Neutrophil (primary cell): ENCODE data around the gene FGF7.

ENCODE experiments used
- H3K27ac ChIP-seq: fragments of 200-600 bp; sonication (generic); 2 replicates; pipeline ENCODE4 v1.5.1; 2016; ENCODE audit warnings: mild to moderate bottlenecking, moderate library complexity
- H3K27me3 ChIP-seq: fragments of 200-600 bp; sonication (generic); 2 replicates; pipeline ENCODE4 v1.6.0; 2016; ENCODE audit warnings: mild to moderate bottlenecking
- H3K36me3 ChIP-seq: fragments of 200-600 bp; sonication (generic); 2 replicates; pipeline ENCODE4 v1.5.1; 2017
- H3K4me1 ChIP-seq, 2 experiments: fragments of 200-600 bp in 1 of 2; sonication (generic) in 1 of 2; 1 replicate in 1 of 2; 2 replicates in 1 of 2; pipeline versions ENCODE4 v1.5.1 to v1.6.1; 2013 to 2016; ENCODE audit warnings: low read depth in 1 of 2, low read length in 1 of 2, mild to moderate bottlenecking in 1 of 2, moderate library complexity in 1 of 2; ENCODE audit not compliant: control insufficient read depth in 1 of 2, insufficient read depth in 1 of 2
- H3K4me3 ChIP-seq, 2 experiments: fragments of 200-600 bp in 1 of 2; sonication (generic) in 1 of 2; 1 replicate in 1 of 2; 2 replicates in 1 of 2; pipeline ENCODE4 v1.5.1; 2013 to 2016; ENCODE audit warnings: low read depth in 1 of 2, low read length in 1 of 2, mild to moderate bottlenecking in 1 of 2, moderate library complexity in 1 of 2
- H3K9me3 ChIP-seq: fragments of 200-600 bp; sonication (generic); 2 replicates; pipeline ENCODE4 v1.5.1; 2016
- CTCF ChIP-seq: fragments of 200-600 bp; sonication (generic); IDR thresholded peaks from 2 replicates; pipeline ENCODE4 v1.5.1; 2016; ENCODE audit warnings: antibody characterized with exemption

Gene FGF7

GRCh38 chr15:49438962-49439631 is 16.1 kb downstream of the FGF7 start:
- no peak for TF ChIP-seq CTCF
- H3K27me3 ChIP-seq: no peaks in the 10 kb centered on the region
- H3K9me3 ChIP-seq: no peaks in the 10 kb centered on the region
- no peaks in the 10 kb centered on the region for H3K36me3 ChIP-seq
- H3K27ac ChIP-seq: peak overlapping the region; percentile 30
- H3K4me1 ChIP-seq: peaks cover 9 to 11% of the 10 kb centered on the region in 2 experiments
- H3K4me3 ChIP-seq: no peak overlapping the region

GRCh38 chr15:49439678-49440395 is 16.8 kb downstream of the FGF7 start:
- Histone ChIP-seq H3K36me3 (no peaks in the 10 kb centered on the region), H3K27ac (no peak overlapping the region)

GRCh38 chr15:49441356-49441755 is 18.3 kb downstream of the FGF7 start:
- TF ChIP-seq CTCF: no peak
- no peaks in the 10 kb centered on the region for H3K9me3 ChIP-seq
- H3K4me3 ChIP-seq: no peak overlapping the region
- H3K27me3 ChIP-seq: no peaks in the 10 kb centered on the region
- H3K4me1 ChIP-seq: peaks cover 9 to 11% of the 10 kb centered on the region in 2 experiments
- H3K27ac ChIP-seq: no peak overlapping the region
- H3K36me3 ChIP-seq: no peaks in the 10 kb centered on the region

More at GRCh38 chr15:49439678-49440395, 16.8 kb downstream of the FGF7 start:
- Histone ChIP-seq H3K27me3 (no peaks in the 10 kb centered on the region), H3K9me3 (no peaks in the 10 kb centered on the region), H3K4me1 (peaks cover 9 to 11% of the 10 kb centered on the region in 2 experiments), H3K4me3 (no peak overlapping the region)
- no peak for TF ChIP-seq CTCF

- peaks cover 9 to 11% of the 10 kb centered on the region in 2 experiments for H3K4me1 ChIP-seq
- no peak overlapping the region for H3K4me3 ChIP-seq
- no peak for TF ChIP-seq CTCF
- H3K27me3 ChIP-seq: no peaks in the 10 kb centered on the region
- no peaks in the 10 kb centered on the region for H3K9me3 ChIP-seq
- no peak overlapping the region for H3K27ac ChIP-seq
- H3K36me3 ChIP-seq: no peaks in the 10 kb centered on the region
These were observed 18.8 kb downstream of the FGF7 start for GRCh38 chr15:49441816-49442215.

GRCh38 chr15:49452595-49452994 is 29.6 kb downstream of the FGF7 start:
- Histone ChIP-seq H3K27ac (no peak overlapping the region), H3K4me3 (no peak overlapping the region), H3K9me3 (no peaks in the 10 kb centered on the region), H3K4me1 (no peaks in the 10 kb centered on the region), H3K27me3 (no peaks in the 10 kb centered on the region), H3K36me3 (no peaks in the 10 kb centered on the region)
- no peak for TF ChIP-seq CTCF
